Measurements from ENCODE around the gene PDGFA.

The PDGFA gene

GRCh38 chr7:540997-541396, 21.4 kb upstream of the PDGFA start:
- no peak overlapping the region for H3K9ac ChIP-seq (ENCODE audit: insufficient read length)
- DNase-seq (ENCODE audit: low read depth, low spot score) = no peak
- H3K36me3 ChIP-seq (ENCODE audit: insufficient read depth, low read length) = no peaks in the 10 kb centered on the region
- no peak for TF ChIP-seq FOXP2 (optimal IDR thresholded peaks at IDR 0.05; ENCODE audit: control extremely low read depth, extremely low read length, insufficient read depth)
- TF ChIP-seq POLR2AphosphoS5 (IDR thresholded peaks at IDR 0.05; ENCODE audit: borderline replicate concordance, low read depth, low read length) = no peak
- TF ChIP-seq EZH2 (IDR thresholded peaks at IDR 0.05) = no peak
- H3K27ac ChIP-seq = no peak overlapping the region
- H3K4me3 ChIP-seq = no peak overlapping the region
- H3K9me3 ChIP-seq (ENCODE audit: low read depth, low read length) = no peaks in the 10 kb centered on the region

- DNase-seq (ENCODE audit: low read depth, low spot score) = no peak
- H3K9me3 ChIP-seq (ENCODE audit: low read depth, low read length) = no peaks in the 10 kb centered on the region
- H3K4me3 ChIP-seq = no peak overlapping the region
- H3K9ac ChIP-seq (ENCODE audit: insufficient read length) = no peak overlapping the region
- no peaks in the 10 kb centered on the region for H3K36me3 ChIP-seq (ENCODE audit: insufficient read depth, low read length)
- H3K27ac ChIP-seq = no peak overlapping the region
- TF ChIP-seq EZH2 (IDR thresholded peaks at IDR 0.05) = no peak
- TF ChIP-seq POLR2AphosphoS5 (IDR thresholded peaks at IDR 0.05; ENCODE audit: borderline replicate concordance, low read depth, low read length) = no peak
- no peak for TF ChIP-seq FOXP2 (optimal IDR thresholded peaks at IDR 0.05; ENCODE audit: control extremely low read depth, extremely low read length, insufficient read depth)
Observed at GRCh38 chr7:540579-540978, 20.9 kb upstream of the PDGFA start.

- Histone ChIP-seq H3K27ac (no peak overlapping the region), H3K36me3 (ENCODE audit: insufficient read depth, low read length) (no peaks in the 10 kb centered on the region), H3K9me3 (ENCODE audit: low read depth, low read length) (no peaks in the 10 kb centered on the region), H3K4me3 (no peak overlapping the region), H3K9ac (ENCODE audit: insufficient read length) (no peak overlapping the region)
- no peak for DNase-seq (ENCODE audit: low read depth, low spot score)
- TF ChIP-seq EZH2 (IDR thresholded peaks at IDR 0.05) = no peak
- no peak for TF ChIP-seq POLR2AphosphoS5 (IDR thresholded peaks at IDR 0.05; ENCODE audit: borderline replicate concordance, low read depth, low read length)
- TF ChIP-seq FOXP2 (optimal IDR thresholded peaks at IDR 0.05; ENCODE audit: control extremely low read depth, extremely low read length, insufficient read depth) = no peak
Observed at GRCh38 chr7:539731-540411, 20.2 kb upstream of the PDGFA start.

- no peak for DNase-seq (ENCODE audit: low read depth, low spot score)
- no peak overlapping the region for H3K27ac ChIP-seq
- no peak overlapping the region for H3K9ac ChIP-seq (ENCODE audit: insufficient read length)
- TF ChIP-seq POLR2AphosphoS5 (IDR thresholded peaks at IDR 0.05; ENCODE audit: borderline replicate concordance, low read depth, low read length) = no peak
- no peak for TF ChIP-seq EZH2 (IDR thresholded peaks at IDR 0.05)
- TF ChIP-seq FOXP2 (optimal IDR thresholded peaks at IDR 0.05; ENCODE audit: control extremely low read depth, extremely low read length, insufficient read depth) = no peak
- H3K9me3 ChIP-seq (ENCODE audit: low read depth, low read length) = no peaks in the 10 kb centered on the region
- H3K36me3 ChIP-seq (ENCODE audit: insufficient read depth, low read length) = no peaks in the 10 kb centered on the region
- no peak overlapping the region for H3K4me3 ChIP-seq
Observed at GRCh38 chr7:538764-539685, 19.4 kb upstream of the PDGFA start.

- no peak overlapping the region for H3K4me3 ChIP-seq
- H3K27ac ChIP-seq = no peak overlapping the region
- no peak overlapping the region for H3K9ac ChIP-seq (ENCODE audit: insufficient read length)
- no peaks in the 10 kb centered on the region for H3K36me3 ChIP-seq (ENCODE audit: insufficient read depth, low read length)
- H3K9me3 ChIP-seq (ENCODE audit: low read depth, low read length) = no peaks in the 10 kb centered on the region
- TF ChIP-seq POLR2AphosphoS5 (IDR thresholded peaks at IDR 0.05; ENCODE audit: borderline replicate concordance, low read depth, low read length) (no peak), EZH2 (IDR thresholded peaks at IDR 0.05) (no peak), FOXP2 (optimal IDR thresholded peaks at IDR 0.05; ENCODE audit: control extremely low read depth, extremely low read length, insufficient read depth) (no peak)
- DNase-seq (ENCODE audit: low read depth, low spot score) = no peak
Observed at GRCh38 chr7:537911-538634, 18.4 kb upstream of the PDGFA start.

- no peak for DNase-seq (ENCODE audit: low read depth, low spot score)
- Histone ChIP-seq H3K9ac (ENCODE audit: insufficient read length) (no peak overlapping the region), H3K9me3 (ENCODE audit: low read depth, low read length) (no peaks in the 10 kb centered on the region), H3K27ac (no peak overlapping the region), H3K36me3 (ENCODE audit: insufficient read depth, low read length) (no peaks in the 10 kb centered on the region), H3K4me3 (no peak overlapping the region)
- TF ChIP-seq FOXP2 (optimal IDR thresholded peaks at IDR 0.05; ENCODE audit: control extremely low read depth, extremely low read length, insufficient read depth) (no peak), EZH2 (IDR thresholded peaks at IDR 0.05) (no peak), POLR2AphosphoS5 (IDR thresholded peaks at IDR 0.05; ENCODE audit: borderline replicate concordance, low read depth, low read length) (no peak)
Observed at GRCh38 chr7:536231-536630, 16.6 kb upstream of the PDGFA start.

GRCh38 chr7:534959-535358, 15.3 kb upstream of the PDGFA start:
- Histone ChIP-seq H3K27ac (no peak overlapping the region), H3K36me3 (ENCODE audit: insufficient read depth, low read length) (no peaks in the 10 kb centered on the region), H3K9ac (ENCODE audit: insufficient read length) (no peak overlapping the region), H3K9me3 (ENCODE audit: low read depth, low read length) (no peaks in the 10 kb centered on the region), H3K4me3 (no peak overlapping the region)
- DNase-seq (ENCODE audit: low read depth, low spot score) = no peak
- TF ChIP-seq FOXP2 (optimal IDR thresholded peaks at IDR 0.05; ENCODE audit: control extremely low read depth, extremely low read length, insufficient read depth) (no peak), POLR2AphosphoS5 (IDR thresholded peaks at IDR 0.05; ENCODE audit: borderline replicate concordance, low read depth, low read length) (no peak), EZH2 (IDR thresholded peaks at IDR 0.05) (no peak)

GRCh38 chr7:534075-534474, 14.4 kb upstream of the PDGFA start:
- TF ChIP-seq EZH2 (IDR thresholded peaks at IDR 0.05) (no peak), FOXP2 (optimal IDR thresholded peaks at IDR 0.05; ENCODE audit: control extremely low read depth, extremely low read length, insufficient read depth) (no peak), POLR2AphosphoS5 (IDR thresholded peaks at IDR 0.05; ENCODE audit: borderline replicate concordance, low read depth, low read length) (no peak)
- DNase-seq (ENCODE audit: low read depth, low spot score) = no peak
- Histone ChIP-seq H3K27ac (no peak overlapping the region), H3K9ac (ENCODE audit: insufficient read length) (no peak overlapping the region), H3K4me3 (no peak overlapping the region), H3K36me3 (ENCODE audit: insufficient read depth, low read length) (no peaks in the 10 kb centered on the region), H3K9me3 (ENCODE audit: low read depth, low read length) (no peaks in the 10 kb centered on the region)

All from SK-N-MC (cell line).